ENCODE data around the gene ZNRF1. TPM values are rescaled to one million over a fixed set of nuclear protein-coding genes. Genes with fewer than 3 reads are reported as not detected.
A peak's percentile ranks its signal among the peaks of the same experiment; 100 is the strongest.
"Not testable (repeated sequence)": the region's sequence is repeated elsewhere in the genome, so short reads cannot be mapped to it uniquely, and the experiment has no call there.

Gene ZNRF1
- total RNA-seq, 2 experiments from 2014 or later: 11.0 to 13.7 TPM

DNA sequence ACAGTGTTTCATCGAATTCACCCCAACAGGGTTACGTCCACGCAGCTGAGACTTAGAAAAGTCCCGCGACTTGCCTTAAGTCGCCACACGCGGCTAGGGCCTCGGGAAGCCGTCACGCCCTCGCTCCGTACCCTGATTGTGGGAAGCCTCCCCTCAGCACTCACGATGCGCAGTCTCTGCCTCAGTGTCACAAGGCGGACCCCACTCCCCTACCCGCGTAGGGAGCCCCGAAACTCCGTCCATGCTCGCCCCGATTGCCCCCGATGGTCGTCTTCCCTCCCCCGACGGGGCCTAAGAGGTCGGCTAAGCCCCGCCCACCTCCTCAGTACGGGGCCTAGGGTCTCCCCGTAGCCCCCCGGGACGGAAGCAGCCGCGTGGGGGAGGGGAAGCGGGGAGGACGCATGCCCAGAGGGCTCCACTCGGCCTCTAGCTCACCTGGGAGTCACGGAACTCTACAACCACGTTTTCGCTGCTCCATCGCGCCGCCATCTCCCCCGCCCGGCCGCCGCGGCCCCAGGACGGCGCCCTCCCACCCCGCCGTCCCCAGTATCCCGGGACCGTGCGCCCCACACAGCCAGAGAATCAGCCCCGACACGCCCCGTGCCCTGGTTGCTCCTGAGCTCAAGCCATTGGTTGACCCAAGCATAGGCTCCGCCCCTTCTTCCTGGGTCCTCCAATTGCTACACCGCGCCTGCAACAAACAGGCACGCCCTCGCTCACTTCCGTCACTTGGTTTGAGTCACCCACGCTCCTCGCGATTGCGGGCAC is 14.1 kb upstream of the ZNRF1 start, which contains the start of gene WDR59:
Gene WDR59 (minus strand): TSS at position 595 of the 768 bp plus-strand sequence. CDS start 106 bp downstream, at position 489.
- DNase-seq (peak; percentile 100), ATAC-seq (peak; percentile 99)
- Mint-ChIP-seq H3K27ac (peak within 1 kb of the TSS; percentile 91), H3K36me3 (ENCODE audit: low read depth) (peaks cover 4% of the 10 kb centered on the region), H3K4me1 (ENCODE audit: low read depth) (peaks cover 21% of the 10 kb centered on the region), H3K27me3 (no peaks in the 10 kb centered on the region), H3K9me3 (no peaks in the 10 kb centered on the region), H3K4me3 (peak within 1 kb of the TSS; percentile 86)
- intact Hi-C loops (cut with micrococcal nuclease): loop anchor here (2.0 kb wide), 1 partner anchor 14 kb away; the partner anchor contains the start of gene ZNRF1
- ChIA-PET CTCF (interaction anchor here (0.8 to 4.6 kb wide), 4 partner anchors 9 to 127 kb away, joined by 3 to 34 read pairs (median 20); partner anchors contain the start of gene ZNRF1), POLR2A (interaction anchor here (0.6 to 1.7 kb wide), 6 partner anchors 14 to 127 kb away, joined by 3 to 9 read pairs (median 4); partner anchors contain the start of gene ZNRF1)
- TF ChIP-seq, protein P1, sequence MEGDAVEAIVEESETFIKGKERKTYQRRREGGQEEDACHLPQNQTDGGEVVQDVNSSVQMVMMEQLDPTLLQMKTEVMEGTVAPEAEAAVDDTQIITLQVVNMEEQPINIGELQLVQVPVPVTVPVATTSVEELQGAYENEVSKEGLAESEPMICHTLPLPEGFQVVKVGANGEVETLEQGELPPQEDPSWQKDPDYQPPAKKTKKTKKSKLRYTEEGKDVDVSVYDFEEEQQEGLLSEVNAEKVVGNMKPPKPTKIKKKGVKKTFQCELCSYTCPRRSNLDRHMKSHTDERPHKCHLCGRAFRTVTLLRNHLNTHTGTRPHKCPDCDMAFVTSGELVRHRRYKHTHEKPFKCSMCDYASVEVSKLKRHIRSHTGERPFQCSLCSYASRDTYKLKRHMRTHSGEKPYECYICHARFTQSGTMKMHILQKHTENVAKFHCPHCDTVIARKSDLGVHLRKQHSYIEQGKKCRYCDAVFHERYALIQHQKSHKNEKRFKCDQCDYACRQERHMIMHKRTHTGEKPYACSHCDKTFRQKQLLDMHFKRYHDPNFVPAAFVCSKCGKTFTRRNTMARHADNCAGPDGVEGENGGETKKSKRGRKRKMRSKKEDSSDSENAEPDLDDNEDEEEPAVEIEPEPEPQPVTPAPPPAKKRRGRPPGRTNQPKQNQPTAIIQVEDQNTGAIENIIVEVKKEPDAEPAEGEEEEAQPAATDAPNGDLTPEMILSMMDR (IDR thresholded peaks at IDR 0.05): no peak

DNA sequence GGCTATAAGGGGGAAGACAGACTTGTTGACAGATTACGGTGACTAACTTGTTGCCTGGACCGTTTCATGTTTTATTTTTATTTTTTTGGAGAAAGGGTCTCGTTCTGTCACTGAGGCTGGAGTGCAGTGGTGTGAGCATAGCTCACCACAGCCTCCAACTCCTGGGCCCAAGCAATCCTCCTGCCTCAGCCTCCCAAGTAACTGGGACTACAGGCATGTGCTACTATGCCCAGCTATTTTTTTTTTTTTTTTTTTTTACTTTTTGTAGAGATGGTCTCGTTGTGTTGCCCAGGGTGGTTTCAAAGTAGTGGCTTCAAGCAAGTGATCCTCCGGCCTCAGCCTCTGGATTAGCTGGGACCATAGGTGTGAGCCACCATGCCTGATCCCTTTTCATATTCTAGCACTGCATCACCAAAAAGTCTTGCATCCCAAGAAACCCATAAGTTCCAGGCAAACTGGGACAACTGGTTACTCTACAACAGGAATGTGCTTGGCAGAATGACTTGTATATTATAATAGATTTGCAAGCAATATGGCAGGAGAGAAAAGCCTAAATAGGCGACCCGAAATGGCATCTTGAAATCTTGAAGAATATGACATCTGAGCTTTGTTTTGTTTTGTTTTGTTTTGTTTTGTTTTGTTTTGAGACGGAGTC is 11.7 kb upstream of the ZNRF1 start:
- Mint-ChIP-seq H3K4me1 (ENCODE audit: low read depth) (peaks cover 20% of the 10 kb centered on the region), H3K27ac (no peak overlapping the region), H3K27me3 (no peaks in the 10 kb centered on the region), H3K36me3 (ENCODE audit: low read depth) (peaks cover 4% of the 10 kb centered on the region), H3K9me3 (no peaks in the 10 kb centered on the region), H3K4me3 (no peak overlapping the region)
- TF ChIP-seq, protein P1 (IDR thresholded peaks at IDR 0.05): no peak
- POLR2A ChIA-PET: interaction anchor here (1.4 kb wide), 1 partner anchor 124 kb away, joined by 3 read pairs; no protein-coding TSS in a partner anchor
- no peak for ATAC-seq
- CTCF ChIA-PET: interaction anchor here (1.3 to 3.6 kb wide), 4 partner anchors 9 to 212 kb away, joined by 3 to 33 read pairs (median 6); partner anchors contain the start of gene ZNRF1
- intact Hi-C loops (cut with micrococcal nuclease): no loop called here
- DNase-seq: no peak

DNA sequence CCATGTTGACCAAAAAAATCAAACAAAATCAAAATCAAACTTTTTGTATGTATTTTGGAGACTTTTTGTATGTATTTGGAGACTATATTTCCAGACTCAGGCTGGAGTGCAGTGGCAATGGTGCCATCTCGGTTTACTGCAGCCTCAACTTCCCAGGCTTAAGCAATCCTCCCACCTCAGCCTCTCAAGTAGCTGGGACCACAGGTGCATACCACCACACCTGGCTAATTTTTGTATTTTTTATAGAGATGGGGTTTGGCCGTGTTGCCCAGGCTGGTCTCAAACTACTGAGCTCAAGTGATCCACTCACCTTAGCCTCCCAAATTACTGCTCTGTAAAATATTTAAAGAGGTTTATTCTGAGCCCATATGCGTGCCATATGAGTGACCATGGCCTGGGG is 9.0 kb upstream of the ZNRF1 start:
- POLR2A ChIA-PET; intact Hi-C loops (cut with micrococcal nuclease); H3K27ac Mint-ChIP-seq; H3K27me3 Mint-ChIP-seq; DNase-seq; H3K9me3 Mint-ChIP-seq; H3K4me1 Mint-ChIP-seq (ENCODE audit: low read depth); H3K4me3 Mint-ChIP-seq; CTCF ChIA-PET; H3K36me3 Mint-ChIP-seq (ENCODE audit: low read depth); ATAC-seq: not testable (repeated sequence)

DNA sequence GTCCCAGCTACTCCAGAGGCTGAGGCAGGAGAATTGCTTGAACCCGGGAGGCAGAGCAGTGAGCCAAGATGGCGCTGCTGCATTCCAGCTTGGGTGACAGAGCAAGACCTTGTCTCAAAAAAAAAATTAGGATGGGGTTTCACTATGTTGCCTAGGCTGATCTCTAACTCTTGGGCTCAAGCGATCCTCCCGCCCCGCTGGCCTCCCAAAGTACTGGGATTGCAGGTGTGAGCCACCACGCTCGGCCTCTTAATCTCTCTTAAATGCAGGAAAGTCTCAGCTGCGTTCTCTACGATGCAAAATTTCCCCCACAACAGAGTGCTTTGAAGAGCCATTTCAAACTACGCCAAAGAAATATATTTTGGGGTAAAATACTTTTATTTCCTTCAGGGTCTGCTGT is 8.0 kb upstream of the ZNRF1 start:
- Mint-ChIP-seq H3K4me1 (ENCODE audit: low read depth) (no peaks in the 10 kb centered on the region), H3K4me3 (no peak overlapping the region), H3K9me3 (no peaks in the 10 kb centered on the region), H3K27me3 (no peaks in the 10 kb centered on the region), H3K36me3 (ENCODE audit: low read depth) (no peaks in the 10 kb centered on the region), H3K27ac (no peak overlapping the region)
- no peak for DNase-seq
- CTCF ChIA-PET: interaction anchor here (9.6 kb wide), 1 partner anchor 120 kb away, joined by 158 read pairs; no protein-coding TSS in a partner anchor
- intact Hi-C loops (cut with micrococcal nuclease): no loop called here
- TF ChIP-seq, protein P1 (IDR thresholded peaks at IDR 0.05): no peak
- no peak for ATAC-seq
- POLR2A ChIA-PET: interaction anchor here (2.2 kb wide), 1 partner anchor 120 kb away, joined by 5 read pairs; no protein-coding TSS in a partner anchor

DNA sequence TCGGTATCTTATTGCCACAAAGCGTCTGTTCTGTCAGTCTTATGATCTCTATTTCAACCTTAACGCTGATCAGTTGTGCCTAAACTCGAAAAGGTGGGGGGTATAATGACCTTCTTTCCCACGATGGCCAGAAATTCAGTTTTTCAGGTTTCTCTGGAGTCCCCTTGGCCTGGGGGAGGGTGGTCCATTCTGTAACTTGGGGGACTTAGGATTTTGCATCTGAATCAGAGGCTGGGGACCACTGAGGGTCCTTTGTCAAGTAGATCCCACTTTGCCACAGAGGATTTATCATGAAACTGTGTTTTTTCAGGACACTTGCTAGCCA is 7.6 kb upstream of the ZNRF1 start:
- no peak for DNase-seq
- TF ChIP-seq, protein P1 (IDR thresholded peaks at IDR 0.05): no peak
- H3K4me3 Mint-ChIP-seq: no peak overlapping the region
- no peaks in the 10 kb centered on the region for H3K4me1 Mint-ChIP-seq (ENCODE audit: low read depth)
- intact Hi-C loops (cut with micrococcal nuclease): no loop called here
- H3K9me3 Mint-ChIP-seq: no peaks in the 10 kb centered on the region
- H3K27me3 Mint-ChIP-seq: no peaks in the 10 kb centered on the region
- no peaks in the 10 kb centered on the region for H3K36me3 Mint-ChIP-seq (ENCODE audit: low read depth)
- POLR2A ChIA-PET: interaction anchor here (2.2 kb wide), 1 partner anchor 120 kb away, joined by 5 read pairs; no protein-coding TSS in a partner anchor
- no peak for ATAC-seq
- CTCF ChIA-PET: interaction anchor here (9.6 kb wide), 1 partner anchor 119 kb away, joined by 158 read pairs; no protein-coding TSS in a partner anchor
- no peak overlapping the region for H3K27ac Mint-ChIP-seq
